DOHH2 (cell line): ENCODE measurements around the gene TMEM119.
"Not testable (repeated sequence)": the region's sequence is repeated elsewhere in the genome, so short reads cannot be mapped to it uniquely, and the experiment has no call there.

ENCODE experiments used
- H3F3A ChIP-seq: fragments of 200-600 bp; sonication (generic), shearing (Covaris generic); 2 replicates; pipeline ENCODE4 v1.6.0; 2016; ENCODE audit warnings: antibody characterized with exemption, mild to moderate bottlenecking; ENCODE audit not compliant: control insufficient read depth, insufficient read depth
- H3K27ac ChIP-seq: fragments of 200-600 bp; sonication (generic); 2 replicates; pipeline ENCODE4 v1.5.1; 2014; ENCODE audit warnings: low read depth, mild to moderate bottlenecking, low read length, moderate library complexity
- H3K27me3 ChIP-seq: fragments of 200-600 bp; sonication (generic); 2 replicates; pipeline ENCODE4 v1.6.1; 2014; ENCODE audit warnings: mild to moderate bottlenecking, low read length, mixed read lengths; ENCODE audit not compliant: control insufficient read depth
- H3K36me3 ChIP-seq: fragments of 200-600 bp; sonication (generic); 2 replicates; pipeline ENCODE4 v1.6.1; 2014; ENCODE audit warnings: mild to moderate bottlenecking, low read length, moderate library complexity, mixed read lengths; ENCODE audit not compliant: control insufficient read depth
- H3K4me1 ChIP-seq: fragments of 200-600 bp; sonication (generic); 2 replicates; pipeline ENCODE4 v1.6.1; 2014; ENCODE audit warnings: mild to moderate bottlenecking, low read length, mixed read lengths; ENCODE audit not compliant: control insufficient read depth
- H3K4me2 ChIP-seq: fragments of 200-600 bp; sonication (generic); 2 replicates; pipeline ENCODE4 v1.6.0; 2014; ENCODE audit warnings: mild to moderate bottlenecking, low read length, moderate library complexity
- H3K4me3 ChIP-seq: fragments of 200-600 bp; sonication (generic); 2 replicates; pipeline ENCODE4 v1.5.1; 2014; ENCODE audit warnings: mild to moderate bottlenecking, low read length, mixed read lengths
- H3K79me2 ChIP-seq: fragments of 200-600 bp; sonication (generic); 2 replicates; pipeline ENCODE4 v1.6.1; 2014; ENCODE audit warnings: mild to moderate bottlenecking, low read length, mixed read lengths; ENCODE audit not compliant: control insufficient read depth
- H3K9me2 ChIP-seq: fragments of 200-600 bp; sonication (generic); replicated peaks from 2 replicates; pipeline ENCODE4 v1.6.1; 2014; ENCODE audit warnings: mild to moderate bottlenecking, low read length, mixed read lengths; ENCODE audit not compliant: control insufficient read depth
- H3K9me3 ChIP-seq: fragments of 200-600 bp; sonication (generic); 2 replicates; pipeline ENCODE4 v1.6.1; 2014; ENCODE audit warnings: antibody characterized with exemption, low read length, mixed read lengths; ENCODE audit not compliant: control insufficient read depth, insufficient read depth
- H4K20me1 ChIP-seq: fragments of 200-600 bp; sonication (generic); 2 replicates; pipeline ENCODE4 v1.6.0; 2014; ENCODE audit warnings: low read depth, mild to moderate bottlenecking, antibody characterized with exemption, low read length, moderate library complexity; ENCODE audit not compliant: control insufficient read depth, insufficient read depth
- EZH2phosphoT487 ChIP-seq: fragments of 200-600 bp; sonication (generic); IDR thresholded peaks from 2 replicates; pipeline ENCODE4 v1.6.1; 2017; ENCODE audit warnings: borderline replicate concordance, mild to moderate bottlenecking, antibody characterized with exemption, low read length, moderate library complexity, mixed read lengths
- TF ChIP-seq, protein P1 (sequence below): fragments of 200-600 bp; sonication (generic); IDR thresholded peaks from one replicate; pipeline ENCODE4 v1.5.1; 2014; ENCODE audit warnings: antibody characterized with exemption, mild to moderate bottlenecking, low read depth, low read length; ENCODE audit not compliant: poor library complexity, severe bottlenecking

The TMEM119 gene

DNA sequence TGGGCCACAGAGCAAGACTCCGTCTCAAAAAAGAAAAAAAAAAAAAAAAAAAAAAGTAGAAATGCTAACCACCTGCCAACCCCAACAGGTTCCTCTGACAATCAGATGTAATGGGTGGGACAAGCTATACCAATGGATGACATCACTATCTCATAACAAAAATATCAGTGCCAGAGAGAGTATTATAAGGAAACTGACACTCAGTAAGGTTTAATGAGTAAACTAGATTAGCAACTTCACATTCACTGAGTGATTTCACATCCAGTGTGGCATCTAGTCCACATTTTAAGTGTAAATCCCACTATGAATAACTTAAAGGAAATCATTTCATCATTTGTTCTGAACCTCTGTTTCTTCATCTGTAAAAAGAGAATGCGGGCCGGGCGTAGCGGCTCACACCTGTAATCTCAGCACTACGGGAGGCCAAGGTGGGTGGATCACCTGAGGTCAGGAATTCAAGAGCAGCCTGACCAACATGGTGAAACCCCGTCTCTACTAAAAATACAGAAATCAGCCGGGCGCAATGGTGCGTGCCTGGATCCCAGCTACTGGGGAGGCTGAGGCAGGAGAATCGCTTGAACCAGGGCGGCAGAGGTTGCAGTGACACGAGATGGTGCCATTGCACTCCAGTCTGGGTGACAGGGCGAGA, 38.8 kb downstream of the TMEM119 start:
- H3K4me1 ChIP-seq = peaks cover 61% of the 10 kb centered on the region
- H3K27me3 ChIP-seq = no peaks in the 10 kb centered on the region
- H3K9me2 ChIP-seq = no peaks in the 10 kb centered on the region
- H3K79me2 ChIP-seq = peaks cover 92% of the 10 kb centered on the region
- peaks cover 8% of the 10 kb centered on the region; the same call in 1 of the 2 replicates for H3F3A ChIP-seq
- H3K27ac ChIP-seq = no peak overlapping the region
- peak overlapping the region; percentile 93 for H3K4me3 ChIP-seq
- H4K20me1 ChIP-seq = peaks cover 11% of the 10 kb centered on the region; the same call in 1 of the 2 replicates
- TF ChIP-seq, protein P1, sequence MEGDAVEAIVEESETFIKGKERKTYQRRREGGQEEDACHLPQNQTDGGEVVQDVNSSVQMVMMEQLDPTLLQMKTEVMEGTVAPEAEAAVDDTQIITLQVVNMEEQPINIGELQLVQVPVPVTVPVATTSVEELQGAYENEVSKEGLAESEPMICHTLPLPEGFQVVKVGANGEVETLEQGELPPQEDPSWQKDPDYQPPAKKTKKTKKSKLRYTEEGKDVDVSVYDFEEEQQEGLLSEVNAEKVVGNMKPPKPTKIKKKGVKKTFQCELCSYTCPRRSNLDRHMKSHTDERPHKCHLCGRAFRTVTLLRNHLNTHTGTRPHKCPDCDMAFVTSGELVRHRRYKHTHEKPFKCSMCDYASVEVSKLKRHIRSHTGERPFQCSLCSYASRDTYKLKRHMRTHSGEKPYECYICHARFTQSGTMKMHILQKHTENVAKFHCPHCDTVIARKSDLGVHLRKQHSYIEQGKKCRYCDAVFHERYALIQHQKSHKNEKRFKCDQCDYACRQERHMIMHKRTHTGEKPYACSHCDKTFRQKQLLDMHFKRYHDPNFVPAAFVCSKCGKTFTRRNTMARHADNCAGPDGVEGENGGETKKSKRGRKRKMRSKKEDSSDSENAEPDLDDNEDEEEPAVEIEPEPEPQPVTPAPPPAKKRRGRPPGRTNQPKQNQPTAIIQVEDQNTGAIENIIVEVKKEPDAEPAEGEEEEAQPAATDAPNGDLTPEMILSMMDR = no peak
- no peak for TF ChIP-seq EZH2phosphoT487
- no peaks in the 10 kb centered on the region for H3K9me3 ChIP-seq
- peaks cover 63% of the 10 kb centered on the region for H3K36me3 ChIP-seq
- H3K4me2 ChIP-seq = peak overlapping the region; percentile 98

- Histone ChIP-seq H4K20me1 (peaks cover 11% of the 10 kb centered on the region; the same call in 1 of the 2 replicates), H3K4me2 (peak overlapping the region; percentile 4; the same call in 1 of the 2 replicates), H3K4me1 (peaks cover 80% of the 10 kb centered on the region), H3K79me2 (peaks cover 100% of the 10 kb centered on the region), H3K36me3 (peaks cover 75% of the 10 kb centered on the region)
- H3K27me3 ChIP-seq, H3K9me2 ChIP-seq, H3F3A ChIP-seq, H3K9me3 ChIP-seq, H3K4me3 ChIP-seq, H3K27ac ChIP-seq: not testable (repeated sequence)
These were observed 42.5 kb downstream of the TMEM119 start for GRCh38 chr12:108555383-108555782.

GRCh38 chr12:108553799-108554198, 44.1 kb downstream of the TMEM119 start:
- H3K27ac ChIP-seq = no peak overlapping the region
- no peaks in the 10 kb centered on the region for H3K9me3 ChIP-seq
- H3F3A ChIP-seq = peaks cover 7% of the 10 kb centered on the region; the same call in 1 of the 2 replicates
- peaks cover 75% of the 10 kb centered on the region for H3K36me3 ChIP-seq
- H3K4me1 ChIP-seq = peaks cover 85% of the 10 kb centered on the region
- peak overlapping the region; percentile 63 for H3K4me2 ChIP-seq
- H3K9me2 ChIP-seq = no peaks in the 10 kb centered on the region
- H3K27me3 ChIP-seq = no peaks in the 10 kb centered on the region
- no peak for TF ChIP-seq EZH2phosphoT487
- TF ChIP-seq, protein P1 = no peak
- H3K4me3 ChIP-seq = no peak overlapping the region
- H3K79me2 ChIP-seq = peaks cover 100% of the 10 kb centered on the region
- H4K20me1 ChIP-seq = peaks cover 11% of the 10 kb centered on the region; the same call in 1 of the 2 replicates

- H3K27me3 ChIP-seq = no peaks in the 10 kb centered on the region
- peaks cover 12% of the 10 kb centered on the region for H3F3A ChIP-seq
- peak overlapping the region; percentile 63 for H3K27ac ChIP-seq
- H3K4me1 ChIP-seq = peaks cover 93% of the 10 kb centered on the region
- no peak for TF ChIP-seq EZH2phosphoT487
- TF ChIP-seq, protein P1 = no peak
- H3K36me3 ChIP-seq = peaks cover 79% of the 10 kb centered on the region
- H3K79me2 ChIP-seq = peaks cover 100% of the 10 kb centered on the region
- 0 out of 2 replicates have a peak, but pooled peaks cover 2% of the 10 kb centered on the region for H4K20me1 ChIP-seq
- peak overlapping the region; percentile 63 for H3K4me2 ChIP-seq
- no peaks in the 10 kb centered on the region for H3K9me2 ChIP-seq
- no peaks in the 10 kb centered on the region for H3K9me3 ChIP-seq
- peak overlapping the region; percentile 55 for H3K4me3 ChIP-seq
These were observed 46.3 kb downstream of the TMEM119 start for GRCh38 chr12:108551535-108551934.
